Endometrial microvascular endothelial cells (primary cell): ENCODE data around the gene ALCAM. TPM values are rescaled to one million over a fixed set of nuclear protein-coding genes. Genes with fewer than 3 reads are reported as not detected.

ENCODE experiments used
- in situ Hi-C: cut with HindIII; loops from 2 replicates; pipeline ENCODE4 v1.10.0; 2017; ENCODE audit warnings: low sequenced_read_pairs, low pct_unique_long_range_greater_than_20kb; ENCODE audit errors: inconsistent ontology term
- total RNA-seq: library from RNA; depleted of rRNA; stranded (reverse); fragments of >200 nt; gene quantifications from one replicate; pipeline ENCODE4 v1.2.3, GENCODE V29; 2015; ENCODE audit errors: inconsistent ontology term

ALCAM gene
- total RNA-seq, 1 donor from 2014 or later: 184 TPM

DNA sequence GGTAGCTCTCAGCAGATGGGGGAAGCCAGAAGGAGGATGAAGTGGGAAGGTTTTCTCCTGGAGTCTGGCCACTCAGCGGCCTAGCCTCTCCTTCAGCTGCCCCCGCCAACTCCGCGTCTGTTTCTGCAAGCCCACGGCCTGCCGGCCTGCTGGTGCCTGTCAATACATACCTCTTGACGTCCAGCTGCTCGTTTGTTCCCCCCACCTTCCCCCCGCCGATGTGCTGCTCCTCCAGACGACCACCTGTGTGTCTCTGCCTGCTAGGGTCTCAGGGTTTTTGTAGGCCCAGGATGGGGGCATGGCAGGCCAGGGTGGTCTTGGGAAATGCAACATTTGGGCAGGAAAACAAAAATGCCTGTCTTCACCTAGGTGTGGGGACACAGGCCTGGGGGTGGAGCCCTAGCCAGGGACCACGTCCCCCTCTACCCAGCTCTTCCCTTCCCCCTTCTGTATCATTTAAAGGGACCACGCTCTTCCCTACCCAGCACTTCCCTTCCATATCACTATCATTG, 137.8 kb downstream of the ALCAM start:
- in situ Hi-C loops: no loop called here

DNA sequence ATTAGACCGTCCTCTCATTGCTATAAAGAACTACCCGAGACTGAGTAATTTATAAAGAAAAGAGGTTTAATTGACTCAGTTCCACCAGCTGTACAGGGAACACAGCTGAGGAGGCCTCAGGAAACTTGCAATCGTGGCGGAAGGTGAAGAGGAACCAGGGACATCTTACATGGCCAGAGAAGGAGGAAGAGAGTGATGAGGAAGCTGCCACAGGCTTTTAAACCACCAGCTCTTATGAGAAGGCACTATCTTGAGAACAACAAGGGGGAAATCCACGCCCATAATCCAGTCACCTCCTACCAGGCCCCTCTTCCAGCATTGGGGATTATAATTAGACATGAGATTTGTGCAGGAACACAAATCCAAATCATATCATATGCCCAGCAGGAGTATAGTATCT, 138.5 kb downstream of the ALCAM start:
- in situ Hi-C loops: no loop called here

- in situ Hi-C loops: no loop called here
Measured at GRCh38 chr3:105511031-105511430, 144.3 kb downstream of the ALCAM start.

GRCh38 chr3:105512061-105512460, 145.4 kb downstream of the ALCAM start:
- in situ Hi-C loops: no loop called here

DNA sequence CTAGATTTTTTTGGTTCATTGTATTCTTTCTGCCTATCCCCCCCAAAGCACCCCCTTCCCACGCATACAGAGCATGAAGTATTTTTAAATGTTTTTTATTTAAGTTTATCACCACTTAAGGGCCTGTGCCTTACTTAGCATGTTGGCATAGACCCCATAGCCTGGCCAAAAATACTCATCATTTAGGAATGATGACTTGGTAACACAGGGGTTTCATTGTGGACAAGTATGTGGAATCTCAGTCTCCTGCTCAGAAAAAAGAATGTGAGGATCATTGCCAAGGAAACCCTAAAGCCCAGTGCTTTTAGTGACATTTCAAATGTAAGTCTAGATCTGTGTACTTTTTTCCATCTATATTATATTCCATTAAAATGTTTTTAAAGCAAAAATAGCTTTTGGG, 146.3 kb downstream of the ALCAM start:
- in situ Hi-C loops: no loop called here

- in situ Hi-C loops: no loop called here
Measured at GRCh38 chr3:105513886-105514285, 147.2 kb downstream of the ALCAM start.

DNA sequence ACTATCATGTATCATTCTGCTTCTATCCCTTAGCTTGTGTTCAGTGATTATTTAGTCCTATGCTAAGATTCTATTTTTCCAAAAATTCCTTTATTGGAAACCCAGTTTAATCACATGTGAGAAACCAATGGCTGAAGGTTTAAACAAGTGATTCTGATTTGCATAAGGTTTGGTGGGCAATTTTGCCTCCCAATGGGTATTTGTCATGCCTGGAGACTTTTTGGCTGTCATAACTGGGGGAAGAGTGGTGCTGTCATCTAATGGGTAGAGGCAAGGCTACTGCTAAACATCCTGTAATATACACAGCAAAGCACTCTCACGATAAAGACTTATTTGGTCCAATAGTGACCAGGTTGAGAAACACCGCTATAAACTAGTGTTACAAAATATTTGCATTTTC, 148.7 kb downstream of the ALCAM start:
- in situ Hi-C loops: no loop called here

DNA sequence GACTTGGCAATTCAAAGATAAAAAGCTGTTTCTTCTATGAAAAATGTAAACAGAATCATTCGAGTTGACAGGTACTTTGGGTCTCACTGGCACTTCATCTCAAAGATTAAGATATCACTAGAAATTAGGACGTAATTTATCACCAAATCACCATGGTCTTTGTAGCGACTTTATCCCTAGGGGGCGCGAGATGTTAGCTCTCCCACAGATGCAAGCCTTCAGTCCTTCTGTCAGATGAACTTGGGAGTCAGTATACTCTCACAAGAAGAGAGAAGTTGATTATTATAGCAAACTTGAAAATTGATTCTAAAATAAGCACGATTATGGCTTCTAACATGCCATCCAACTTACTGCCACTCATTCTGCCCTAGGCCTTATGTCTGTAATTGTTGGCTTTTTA, 150.3 kb downstream of the ALCAM start:
- in situ Hi-C loops: no loop called here

- in situ Hi-C loops: no loop called here
Measured at GRCh38 chr3:105518203-105518602, 151.5 kb downstream of the ALCAM start.

DNA sequence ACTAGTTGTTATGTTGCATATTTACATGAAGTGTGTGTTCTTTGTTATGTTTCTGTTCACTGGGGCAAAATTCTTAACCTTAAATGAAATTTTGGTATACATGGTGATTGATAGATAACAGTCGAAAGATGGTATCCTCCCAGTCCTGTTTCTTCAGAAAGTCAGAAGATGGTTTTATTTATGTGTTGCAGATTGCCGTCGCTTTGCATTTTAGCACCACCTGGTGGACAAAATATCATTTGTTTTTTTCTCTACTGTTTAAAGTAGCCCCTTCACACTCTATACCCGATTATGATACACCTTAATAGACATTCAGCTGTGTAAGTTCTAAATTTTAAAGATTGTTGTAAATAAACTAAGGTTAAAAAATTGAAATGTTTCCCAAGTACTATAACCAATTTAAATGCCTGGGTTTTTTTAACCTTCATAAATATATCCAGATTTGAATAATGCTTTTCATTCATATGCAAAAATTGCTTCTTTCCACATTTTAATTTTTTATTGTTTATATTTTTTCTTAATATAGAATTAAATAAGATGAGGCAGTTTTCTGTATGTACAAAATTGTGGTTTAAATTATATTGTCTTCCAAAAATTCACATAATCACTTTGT, 152.2 kb downstream of the ALCAM start:
- in situ Hi-C loops: no loop called here

GRCh38 chr3:105521770-105522169, 155.1 kb downstream of the ALCAM start:
- in situ Hi-C loops: no loop called here

GRCh38 chr3:105523501-105523900, 156.8 kb downstream of the ALCAM start:
- in situ Hi-C loops: no loop called here

DNA sequence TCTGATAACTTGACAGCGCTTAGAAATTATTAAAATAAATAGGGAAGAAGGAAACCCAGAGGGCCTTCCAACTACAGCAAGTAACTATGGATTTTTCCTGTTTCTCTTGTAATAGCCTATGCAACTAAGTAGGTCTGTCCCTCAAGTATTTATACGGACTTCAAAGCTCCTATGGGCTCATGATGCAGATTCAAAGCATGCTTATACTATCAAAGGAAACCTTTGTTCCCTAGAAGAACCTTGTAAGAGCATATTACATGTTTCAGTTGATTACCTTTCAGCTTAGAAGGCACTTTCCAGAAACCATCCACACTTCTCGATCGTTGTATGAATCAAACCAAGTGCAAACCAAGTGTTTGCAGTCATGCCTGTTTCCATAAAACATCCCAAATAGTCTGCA, 158.8 kb downstream of the ALCAM start:
- in situ Hi-C loops: no loop called here

- in situ Hi-C loops: no loop called here
Measured at GRCh38 chr3:105526360-105527111, 159.8 kb downstream of the ALCAM start.

- in situ Hi-C loops: no loop called here
Measured at GRCh38 chr3:105527535-105527934, 160.8 kb downstream of the ALCAM start.

- in situ Hi-C loops: no loop called here
Measured at GRCh38 chr3:105527949-105528348, 161.2 kb downstream of the ALCAM start.

GRCh38 chr3:105528955-105529354, 162.2 kb downstream of the ALCAM start:
- in situ Hi-C loops: no loop called here

GRCh38 chr3:105529456-105529855, 162.7 kb downstream of the ALCAM start:
- in situ Hi-C loops: no loop called here

- in situ Hi-C loops: no loop called here
Measured at GRCh38 chr3:105532251-105532650, 165.5 kb downstream of the ALCAM start.

GRCh38 chr3:105533960-105534359, 167.3 kb downstream of the ALCAM start:
- in situ Hi-C loops: no loop called here
